Left renal pelvis (tissue), 4 donors: ENCODE measurements around the gene SDK1. TPM values are rescaled to one million over a fixed set of nuclear protein-coding genes. Genes with fewer than 3 reads are reported as not detected.
"Not testable (repeated sequence)": the region's sequence is repeated elsewhere in the genome, so short reads cannot be mapped to it uniquely, and the experiment has no call there.

ENCODE experiments used
- DNase-seq, 4 donors: peaks; one replicate each; pipeline ENCODE4 v3.0.0-alpha.2; 2013; ENCODE audit warnings: low read depth in 4 of 4, low spot score in 3 of 4
- polyA plus RNA-seq, 4 donors: library from polyadenylated mRNA; unstranded; fragments of 120-200 nt; gene quantifications; one replicate each; pipeline ENCODE4 v1.2.1, GENCODE V29; 2013; ENCODE audit not compliant: insufficient read length in 4 of 4

The SDK1 gene
- polyA plus RNA-seq, 4 donors, result 4.0 to 8.4 (median 6.3) TPM

GRCh38 chr7:3960050-3960763, 659.2 kb downstream of the SDK1 start:
- DNase-seq, result no peak

GRCh38 chr7:3960942-3961341, 659.9 kb downstream of the SDK1 start:
- no peak for DNase-seq

GRCh38 chr7:3961857-3962503, 660.9 kb downstream of the SDK1 start:
- DNase-seq, result no peak

- not testable (repeated sequence) for DNase-seq
Measured at GRCh38 chr7:3963768-3964167, 662.7 kb downstream of the SDK1 start.

GRCh38 chr7:3964980-3965606, 664.0 kb downstream of the SDK1 start:
- no peak for DNase-seq

GRCh38 chr7:3965794-3966395, 664.8 kb downstream of the SDK1 start:
- DNase-seq, result no peak

GRCh38 chr7:3968234-3968633, 667.2 kb downstream of the SDK1 start:
- DNase-seq, result no peak

- DNase-seq, result no peak
Measured at GRCh38 chr7:3969286-3969685, 668.2 kb downstream of the SDK1 start.

GRCh38 chr7:3971323-3971722, 670.3 kb downstream of the SDK1 start:
- no peak for DNase-seq

- no peak for DNase-seq
Measured at GRCh38 chr7:3973264-3973663, 672.2 kb downstream of the SDK1 start.

GRCh38 chr7:3974329-3974728, 673.3 kb downstream of the SDK1 start:
- DNase-seq, result no peak

- no peak for DNase-seq
Measured at GRCh38 chr7:3975371-3975770, 674.3 kb downstream of the SDK1 start.

- no peak for DNase-seq
Measured at GRCh38 chr7:3977391-3977790, 676.3 kb downstream of the SDK1 start.

- no peak for DNase-seq
Measured at GRCh38 chr7:3978839-3979238, 677.8 kb downstream of the SDK1 start.

- no peak for DNase-seq
Measured at GRCh38 chr7:3979611-3980299, 678.7 kb downstream of the SDK1 start.

GRCh38 chr7:3980300-3980643, 679.2 kb downstream of the SDK1 start:
- DNase-seq, result no peak

- DNase-seq, result no peak
Measured at GRCh38 chr7:3981281-3981680, 680.2 kb downstream of the SDK1 start.

GRCh38 chr7:3984456-3984855, 683.4 kb downstream of the SDK1 start:
- DNase-seq, result no peak

- no peak for DNase-seq
Measured at GRCh38 chr7:3986927-3987326, 685.9 kb downstream of the SDK1 start.

GRCh38 chr7:3987426-3987927, 686.4 kb downstream of the SDK1 start:
- no peak for DNase-seq

GRCh38 chr7:3989723-3990122, 688.7 kb downstream of the SDK1 start:
- DNase-seq, result no peak
